Esophagus squamous epithelium (tissue), 5 donors: Measurements from ENCODE around the gene SH3PXD2B. TPM values are rescaled to one million over a fixed set of nuclear protein-coding genes. Genes with fewer than 3 reads are reported as not detected.

Experiments used
- DNase-seq: peaks from one replicate; lab custom pipeline; 2025; lab: John Stamatoyannopoulos, UW
- H3K27ac ChIP-seq, 4 donors: fragments of 200-600 bp; sonication (generic); one replicate each; pipeline ENCODE4 v1.5.1; 2016 to 2019; ENCODE audit warnings: mild to moderate bottlenecking in 1 of 4
- H3K27me3 ChIP-seq, 4 donors: fragments of 200-600 bp; sonication (generic); 1 replicate in 3 of 4; 2 replicates in 1 of 4; pipeline versions ENCODE4 v1.5.1 to v1.6.0; 2017 to 2021; ENCODE audit warnings: antibody characterized with exemption in 1 of 4
- H3K36me3 ChIP-seq, 3 donors: fragments of 200-600 bp; sonication (generic); one replicate each; pipeline ENCODE4 v1.5.1; 2016 to 2019
- H3K4me1 ChIP-seq, 3 donors: fragments of 200-600 bp; sonication (generic); one replicate each; pipeline ENCODE4 v1.5.1; 2017 to 2019
- H3K4me3 ChIP-seq, 4 donors: fragments of 200-600 bp; sonication (generic); 1 replicate in 3 of 4; 2 replicates in 1 of 4; pipeline ENCODE4 v1.5.1; 2016 to 2019; ENCODE audit warnings: mild to moderate bottlenecking in 2 of 4, moderate library complexity in 1 of 4
- H3K9me3 ChIP-seq, 3 donors: fragments of 200-600 bp; sonication (generic); one replicate each; pipeline ENCODE4 v1.5.1; 2016 to 2019
- CTCF ChIP-seq, 6 experiments: fragments of 450-650 bp in 4 of 6; fragments of 200-600 bp in 2 of 6; sonication (generic) in 2 of 6; IDR thresholded peaks; one replicate each; pipeline ENCODE4 v1.5.1; 2016 to 2019; ENCODE audit warnings: antibody characterized with exemption in 6 of 6, mild to moderate bottlenecking in 4 of 6, moderate library complexity in 4 of 6
- POLR2A ChIP-seq, 4 donors: fragments of 450-650 bp; IDR thresholded peaks; one replicate each; pipeline ENCODE4 v1.6.1; 2017; ENCODE audit warnings: antibody characterized with exemption in 4 of 4, mild to moderate bottlenecking in 4 of 4, moderate library complexity in 3 of 4
- WGBS, 2 donors: methylation state at CpG; one replicate each; pipeline ENCODE4 v1.1.5; 2018; 5-methylcytosine and 5-hydroxymethylcytosine counted together
- intact Hi-C: fragments of 100-400 bp; cut with DNase I; formaldehyde crosslinking; loops from one replicate; pipeline ENCODE4 v1.15.0; 2022
- total RNA-seq, 4 donors: library from RNA; depleted of rRNA; stranded (reverse); fragments of >200 nt; gene quantifications; one replicate each; pipeline ENCODE4 v1.1.0, GENCODE V29; 2016
- donor health status: DM: yes; HTN: yes; CAD: no.

The SH3PXD2B gene
- total RNA-seq, 4 donors from 2014 or later = 7.1 to 22.1 (median 13.8) TPM

GRCh38 chr5:172477466-172477865, 23.1 kb upstream of the SH3PXD2B start:
- TF ChIP-seq POLR2A (IDR thresholded peaks at IDR 0.05) = no peak
- no peak for TF ChIP-seq CTCF (IDR thresholded peaks at IDR 0.05)
- DNase-seq = no peak
- Histone ChIP-seq H3K27ac (no peak overlapping the region), H3K27me3 (no peaks in the 10 kb centered on the region), H3K9me3 (no peaks in the 10 kb centered on the region), H3K4me1 (peaks cover 0 to 23% (median 6%) of the 10 kb centered on the region in 3 donors), H3K36me3 (no peaks in the 10 kb centered on the region), H3K4me3 (no peak overlapping the region)
- WGBS, 2 donors = 46 to 58% methylated on average over 3 to 4 of the region's 4 CpGs
- intact Hi-C loops = loop anchor here (10.0 kb wide), 1 partner anchor 467 kb away; no protein-coding TSS in a partner anchor

- H3K27ac ChIP-seq = no peak overlapping the region
- intact Hi-C loops = loop anchor here (10.0 kb wide), 1 partner anchor 471 kb away; no protein-coding TSS in a partner anchor
- no peaks in the 10 kb centered on the region for H3K9me3 ChIP-seq
- H3K4me3 ChIP-seq = no peak overlapping the region
- no peaks in the 10 kb centered on the region for H3K36me3 ChIP-seq
- no peak for DNase-seq
- 81 to 87% methylated on average over 7 of the region's 7 CpGs for WGBS, 2 donors
- TF ChIP-seq CTCF (IDR thresholded peaks at IDR 0.05) (no peak), POLR2A (IDR thresholded peaks at IDR 0.05) (no peak)
- H3K27me3 ChIP-seq = peaks cover 0 to 7% (median 0%) of the 10 kb centered on the region in 4 donors
- H3K4me1 ChIP-seq = peaks cover 0 to 3% (median 2%) of the 10 kb centered on the region in 3 donors
Measured at GRCh38 chr5:172474293-172474692, 20.0 kb upstream of the SH3PXD2B start.

- Histone ChIP-seq H3K4me1 (no peaks in the 10 kb centered on the region), H3K36me3 (no peaks in the 10 kb centered on the region), H3K4me3 (no peak overlapping the region), H3K27ac (no peak overlapping the region), H3K27me3 (peaks cover 0 to 7% (median 0%) of the 10 kb centered on the region in 4 donors), H3K9me3 (no peaks in the 10 kb centered on the region)
- DNase-seq = no peak
- TF ChIP-seq CTCF (IDR thresholded peaks at IDR 0.05) (no peak), POLR2A (IDR thresholded peaks at IDR 0.05) (no peak)
- intact Hi-C loops = loop anchor here (10.0 kb wide), 1 partner anchor 471 kb away; no protein-coding TSS in a partner anchor
- WGBS, 2 donors = 74 to 80% methylated on average over 5 of the region's 5 CpGs
Measured at GRCh38 chr5:172473427-172473826, 19.1 kb upstream of the SH3PXD2B start.

GRCh38 chr5:172469697-172470096, 15.4 kb upstream of the SH3PXD2B start:
- H3K27ac ChIP-seq = no peak overlapping the region
- no peak overlapping the region for H3K4me3 ChIP-seq
- H3K9me3 ChIP-seq = no peaks in the 10 kb centered on the region
- TF ChIP-seq POLR2A (IDR thresholded peaks at IDR 0.05) (no peak), CTCF (IDR thresholded peaks at IDR 0.05) (no peak)
- intact Hi-C loops = loop anchor here (10.0 kb wide), 1 partner anchor 475 kb away; no protein-coding TSS in a partner anchor
- peaks cover 0 to 7% (median 0%) of the 10 kb centered on the region in 4 donors for H3K27me3 ChIP-seq
- H3K36me3 ChIP-seq = no peaks in the 10 kb centered on the region
- no peak for DNase-seq
- WGBS, 2 donors = 55 to 67% methylated on average over 3 to 5 of the region's 7 CpGs
- no peaks in the 10 kb centered on the region for H3K4me1 ChIP-seq

- Histone ChIP-seq H3K27ac (no peak overlapping the region), H3K9me3 (no peaks in the 10 kb centered on the region), H3K4me1 (peaks cover 0 to 8% (median 0%) of the 10 kb centered on the region in 3 donors), H3K36me3 (no peaks in the 10 kb centered on the region), H3K4me3 (no peak overlapping the region), H3K27me3 (peaks cover 0 to 4% (median 0%) of the 10 kb centered on the region in 4 donors)
- 87 to 90% methylated on average over 2 to 5 of the region's 7 CpGs for WGBS, 2 donors
- no peak for TF ChIP-seq CTCF (IDR thresholded peaks at IDR 0.05)
- TF ChIP-seq POLR2A (IDR thresholded peaks at IDR 0.05) = no peak
- intact Hi-C loops = no loop called here
- no peak for DNase-seq
Measured at GRCh38 chr5:172466062-172466461, 11.7 kb upstream of the SH3PXD2B start.
